AG09309 (cell line): ENCODE measurements around the gene MYL6.

Source experiments
- DNase-seq: peaks from one replicate; pipeline ENCODE4 v3.0.0-alpha.2; 2010; ENCODE audit warnings: low read depth
- H3K4me3 ChIP-seq: 2 replicates; pipeline ENCODE4 v1.5.1; 2011; ENCODE audit warnings: mild to moderate bottlenecking, low read depth, low read length, moderate library complexity; ENCODE audit not compliant: control insufficient read depth
- CTCF ChIP-seq: IDR thresholded peaks from 2 replicates; pipeline ENCODE4 v1.5.1; 2011; ENCODE audit warnings: mild to moderate bottlenecking, low read depth, low read length, inconsistent platforms; ENCODE audit not compliant: insufficient read depth, control insufficient read depth; ENCODE audit errors: missing control alignments

Gene MYL6

GRCh38 chr12:56172839-56173238 is 14.7 kb downstream of the MYL6 start:
- H3K4me3 ChIP-seq = no peak overlapping the region
- TF ChIP-seq CTCF = no peak
- DNase-seq = no peak

- no peak overlapping the region for H3K4me3 ChIP-seq
- TF ChIP-seq CTCF = no peak
These were observed 20.2 kb downstream of the MYL6 start for GRCh38 chr12:56178347-56178746.

GRCh38 chr12:56186957-56187356 is 28.8 kb downstream of the MYL6 start:
- H3K4me3 ChIP-seq = no peak overlapping the region
- no peak for TF ChIP-seq CTCF
- no peak for DNase-seq

More at GRCh38 chr12:56178347-56178746, 20.2 kb downstream of the MYL6 start:
- no peak for DNase-seq

- H3K4me3 ChIP-seq = peak overlapping the region; percentile 81
- DNase-seq = no peak
- no peak for TF ChIP-seq CTCF
These were observed 30.1 kb downstream of the MYL6 start for GRCh38 chr12:56188131-56188777.

GRCh38 chr12:56188778-56189098 is 30.6 kb downstream of the MYL6 start:
- peak overlapping the region; percentile 81 for H3K4me3 ChIP-seq
- no peak for DNase-seq
- no peak for TF ChIP-seq CTCF

GRCh38 chr12:56189099-56189917 is 31.1 kb downstream of the MYL6 start, which contains the start of gene SMARCC2:
Gene SMARCC2, minus strand, starts transcription at chr12:56189483. Its CDS starts 22 bp downstream, at chr12:56189461.
- DNase-seq = peak; percentile 56
- peak; percentile 75 for TF ChIP-seq CTCF
- H3K4me3 ChIP-seq = peak within 1 kb of the TSS; percentile 92
